ENCODE results near the gene HAGHL. TPM values are rescaled to one million over a fixed set of nuclear protein-coding genes. Genes with fewer than 3 reads are reported as not detected.
A peak's percentile ranks its signal among the peaks of the same experiment; 100 is the strongest.

HAGHL gene
- total and polyA plus RNA-seq, 2 experiments from 2014 or later: 21.6 to 35.3 TPM

GRCh38 chr16:693364-693763, 33.5 kb upstream of the HAGHL start:
- H3K4me3 Mint-ChIP-seq: peak overlapping the region; percentile 62; the same call in 2 of the 3 replicates

DNA sequence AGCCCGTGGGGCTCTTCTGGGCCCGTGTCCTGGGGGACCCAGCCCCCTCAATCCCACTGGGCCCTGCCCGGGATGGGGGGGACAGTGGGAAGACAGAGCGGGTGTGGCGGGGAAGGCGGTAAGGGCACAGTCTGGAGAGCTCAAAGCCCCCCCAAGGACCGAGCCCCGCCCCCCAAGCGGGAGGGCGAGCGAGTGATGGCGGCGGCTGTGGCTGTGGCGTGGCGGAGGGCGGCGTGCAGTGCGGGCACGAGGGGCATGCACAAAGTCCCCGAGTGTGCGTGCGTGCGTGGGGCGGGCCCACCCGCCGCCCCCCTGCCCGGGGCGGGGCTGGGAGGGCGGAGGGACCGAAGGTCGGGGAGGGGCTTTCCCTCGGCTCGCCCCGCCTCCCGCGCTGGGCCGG, 33.1 kb upstream of the HAGHL start:
- no peak overlapping the region for H3K27ac ChIP-seq (ENCODE audit: low read depth)
- Mint-ChIP-seq H3K27me3 (ENCODE audit: insufficient read depth, low read depth, poor library complexity) (peaks cover 51% of the 10 kb centered on the region), H3K9me3 (no peaks in the 10 kb centered on the region; the same call in 1 of the 3 replicates), H3K36me3 (ENCODE audit: low read depth) (no peaks in the 10 kb centered on the region), H3K4me3 (peak overlapping the region; percentile 62; the same call in 2 of the 3 replicates), H3K4me1 (peaks cover 3% of the 10 kb centered on the region; the same call in 2 of the 3 replicates), H3K27ac (no peak overlapping the region)
- ATAC-seq (peak; percentile 1; the same call in 2 of the 3 replicates), DNase-seq (ENCODE audit: low spot score) (no peak)
- H3K4me3 ChIP-seq: peak overlapping the region; percentile 68
- no peaks in the 10 kb centered on the region for H3K9me2 ChIP-seq (ENCODE audit: insufficient read depth)
- no peak overlapping the region for H2AFZ ChIP-seq
- H3K79me2 ChIP-seq (replicated peaks; ENCODE audit: insufficient read depth): no peaks in the 10 kb centered on the region; the same call in 1 of the 2 replicates
- no peaks in the 10 kb centered on the region; the same call in 1 of the 2 replicates for H4K20me1 ChIP-seq (replicated peaks; ENCODE audit: insufficient read depth)
- H3F3A ChIP-seq (replicated peaks; ENCODE audit: low read depth): 0 out of 2 replicates have a peak, but pooled peaks cover 3% of the 10 kb centered on the region
- peak overlapping the region; percentile 85 for H3K4me2 ChIP-seq
- H3K4me1 ChIP-seq (ENCODE audit: insufficient read depth): no peaks in the 10 kb centered on the region; the same call in 1 of the 2 replicates
- TF ChIP-seq EZH2 (IDR thresholded peaks at IDR 0.05; ENCODE audit: low read depth, unreplicated experiment) (peak; percentile 14), ZNF114 (CRISPR knock-in tag; IDR thresholded peaks at IDR 0.05) (no peak), ZNF331 (CRISPR knock-in tag; IDR thresholded peaks at IDR 0.05; ENCODE audit: low read depth) (no peak)
- H3K27me3 ChIP-seq (ENCODE audit: insufficient read depth): peaks cover 68% of the 10 kb centered on the region
- H3K36me3 ChIP-seq (ENCODE audit: insufficient read depth): no peaks in the 10 kb centered on the region

More at GRCh38 chr16:693364-693763, 33.5 kb upstream of the HAGHL start:
- 0 out of 2 replicates have a peak, but pooled peaks cover 3% of the 10 kb centered on the region for H3F3A ChIP-seq (replicated peaks; ENCODE audit: low read depth)
- H3K9me3 Mint-ChIP-seq: no peaks in the 10 kb centered on the region; the same call in 1 of the 3 replicates
- H3K9me2 ChIP-seq (ENCODE audit: insufficient read depth): no peaks in the 10 kb centered on the region
- ATAC-seq (peak; percentile 2; the same call in 2 of the 3 replicates), DNase-seq (ENCODE audit: low spot score) (no peak)
- H3K4me1 Mint-ChIP-seq: peaks cover 3% of the 10 kb centered on the region; the same call in 2 of the 3 replicates
- H3K27ac Mint-ChIP-seq: no peak overlapping the region
- H4K20me1 ChIP-seq (replicated peaks; ENCODE audit: insufficient read depth): no peaks in the 10 kb centered on the region; the same call in 1 of the 2 replicates
- no peaks in the 10 kb centered on the region; the same call in 1 of the 2 replicates for H3K79me2 ChIP-seq (replicated peaks; ENCODE audit: insufficient read depth)
- peak; percentile 43 for TF ChIP-seq EZH2 (IDR thresholded peaks at IDR 0.05; ENCODE audit: low read depth, unreplicated experiment)
- TF ChIP-seq EZH2phosphoT487 (IDR thresholded peaks at IDR 0.05; ENCODE audit: unreplicated experiment): no peak
- peaks cover 47% of the 10 kb centered on the region for H3K27me3 Mint-ChIP-seq (ENCODE audit: insufficient read depth, low read depth, poor library complexity)
- H3K27me3 ChIP-seq (ENCODE audit: insufficient read depth): peaks cover 64% of the 10 kb centered on the region
- H3K4me1 ChIP-seq (ENCODE audit: insufficient read depth): no peaks in the 10 kb centered on the region; the same call in 1 of the 2 replicates
- peak overlapping the region; percentile 68 for H3K4me3 ChIP-seq
- no peak overlapping the region for H2AFZ ChIP-seq
- H3K36me3 Mint-ChIP-seq (ENCODE audit: low read depth): no peaks in the 10 kb centered on the region
- H3K4me2 ChIP-seq: peak overlapping the region; percentile 85
- H3K36me3 ChIP-seq (ENCODE audit: insufficient read depth): no peaks in the 10 kb centered on the region
- H3K27ac ChIP-seq (ENCODE audit: low read depth): no peak overlapping the region

- Mint-ChIP-seq H3K4me3 (peak overlapping the region; percentile 75), H3K9me3 (no peaks in the 10 kb centered on the region; the same call in 1 of the 3 replicates), H3K27ac (no peak overlapping the region), H3K4me1 (peaks cover 3% of the 10 kb centered on the region; the same call in 2 of the 3 replicates), H3K36me3 (ENCODE audit: low read depth) (no peaks in the 10 kb centered on the region), H3K27me3 (ENCODE audit: insufficient read depth, low read depth, poor library complexity) (peaks cover 52% of the 10 kb centered on the region)
- H3K27me3 ChIP-seq (ENCODE audit: insufficient read depth): peaks cover 74% of the 10 kb centered on the region
- no peaks in the 10 kb centered on the region for H3K36me3 ChIP-seq (ENCODE audit: insufficient read depth)
- ATAC-seq (peak; percentile 20), DNase-seq (ENCODE audit: low spot score) (peak; percentile 68)
- peak overlapping the region; percentile 85 for H3K4me2 ChIP-seq
- no peaks in the 10 kb centered on the region for H3K9me2 ChIP-seq (ENCODE audit: insufficient read depth)
- no peak overlapping the region for H3K27ac ChIP-seq (ENCODE audit: low read depth)
- H3K79me2 ChIP-seq (replicated peaks; ENCODE audit: insufficient read depth): no peaks in the 10 kb centered on the region; the same call in 1 of the 2 replicates
- H2AFZ ChIP-seq: no peak overlapping the region
- H4K20me1 ChIP-seq (replicated peaks; ENCODE audit: insufficient read depth): no peaks in the 10 kb centered on the region; the same call in 1 of the 2 replicates
- peak overlapping the region; percentile 68 for H3K4me3 ChIP-seq
- TF ChIP-seq EZH2 (IDR thresholded peaks at IDR 0.05; ENCODE audit: low read depth, unreplicated experiment) (peak; percentile 44), NANOG (IDR thresholded peaks at IDR 0.05; ENCODE audit: borderline replicate concordance) (no peak), ZNF114 (CRISPR knock-in tag; IDR thresholded peaks at IDR 0.05) (no peak), STAT1 (IDR thresholded peaks at IDR 0.05; ENCODE audit: unreplicated experiment) (no peak), CREB1 (CRISPR knock-in tag; IDR thresholded peaks at IDR 0.05; ENCODE audit: low read depth) (no peak), ZNF331 (CRISPR knock-in tag; IDR thresholded peaks at IDR 0.05; ENCODE audit: low read depth) (no peak)
- H3F3A ChIP-seq (replicated peaks; ENCODE audit: low read depth): 0 out of 2 replicates have a peak, but pooled peaks cover 3% of the 10 kb centered on the region
- H3K4me1 ChIP-seq (ENCODE audit: insufficient read depth): no peaks in the 10 kb centered on the region; the same call in 1 of the 2 replicates
Observed at GRCh38 chr16:694187-694862, 32.6 kb upstream of the HAGHL start.
